Keratinocyte (primary cell): Measurements from ENCODE around the gene CYP27A1. TPM values are rescaled to one million over a fixed set of nuclear protein-coding genes. Genes with fewer than 3 reads are reported as not detected.

Source experiments
- DNase-seq: peaks from one replicate; pipeline ENCODE4 v3.0.0-alpha.2; 2011; ENCODE audit warnings: low read depth, missing footprints, low spot score
- FAIRE-seq: peaks from 2 replicates; lab custom pipeline; 2011; peaks lifted over from hg19 to GRCh38; lab: Jason Lieb, UNC
- H2AFZ ChIP-seq: 2 replicates; pipeline ENCODE4 v1.6.0; 2012; ENCODE audit warnings: low read length, control low read depth, inconsistent platforms; ENCODE audit not compliant: control insufficient read depth
- H3K27ac ChIP-seq: 2 replicates; pipeline ENCODE4 v1.5.1; 2011; ENCODE audit warnings: low read length; ENCODE audit not compliant: control insufficient read depth, insufficient read depth
- H3K27me3 ChIP-seq: 3 replicates; pipeline ENCODE4 v1.6.0; 2011; ENCODE audit warnings: low read length; ENCODE audit not compliant: control insufficient read depth, insufficient read depth; ENCODE audit errors: extremely low read depth
- H3K36me3 ChIP-seq, 2 experiments: 2 replicates in 1 of 2; 3 replicates in 1 of 2; pipeline ENCODE4 v1.5.1; 2011; ENCODE audit warnings: low read length in 2 of 2, mild to moderate bottlenecking in 1 of 2; ENCODE audit not compliant: control insufficient read depth in 2 of 2, insufficient read depth in 2 of 2; ENCODE audit errors: extremely low read depth in 1 of 2
- H3K4me1 ChIP-seq: 3 replicates; pipeline ENCODE4 v1.5.1; 2011; ENCODE audit warnings: low read length; ENCODE audit not compliant: control insufficient read depth, insufficient read depth; ENCODE audit errors: extremely low read depth
- H3K4me2 ChIP-seq: 3 replicates; pipeline ENCODE4 v1.6.0; 2011; ENCODE audit warnings: low read depth, low read length; ENCODE audit not compliant: control insufficient read depth, insufficient read depth; ENCODE audit errors: extremely low read depth
- H3K4me3 ChIP-seq, 3 experiments: fragments of 200-600 bp in 1 of 3; sonication (generic) in 1 of 3; 2 replicates in 2 of 3; 3 replicates in 1 of 3; pipeline ENCODE4 v1.5.1; 2011 to 2016; ENCODE audit warnings: low read length in 3 of 3, mild to moderate bottlenecking in 3 of 3, control low read depth in 2 of 3, inconsistent platforms in 1 of 3, low read depth in 1 of 3, mixed read lengths in 1 of 3, mixed run types in 1 of 3, moderate library complexity in 1 of 3; ENCODE audit not compliant: control insufficient read depth in 2 of 3, insufficient read depth in 2 of 3; ENCODE audit errors: extremely low read depth in 1 of 3
- H3K79me2 ChIP-seq: 2 replicates; pipeline ENCODE4 v1.6.0; 2012; ENCODE audit warnings: low read length; ENCODE audit not compliant: control insufficient read depth, insufficient read depth
- H3K9ac ChIP-seq: 3 replicates; pipeline ENCODE4 v1.6.0; 2011; ENCODE audit warnings: low read length; ENCODE audit not compliant: control insufficient read depth, insufficient read depth; ENCODE audit errors: extremely low read depth
- H3K9me1 ChIP-seq: 3 replicates; pipeline ENCODE4 v1.6.0; 2011; ENCODE audit warnings: low read length; ENCODE audit not compliant: control insufficient read depth, insufficient read depth; ENCODE audit errors: extremely low read depth
- H3K9me3 ChIP-seq: 2 replicates; pipeline ENCODE4 v1.5.1; 2012; ENCODE audit warnings: low read depth, low read length; ENCODE audit not compliant: control insufficient read depth
- H4K20me1 ChIP-seq: 3 replicates; pipeline ENCODE4 v1.6.0; 2011; ENCODE audit warnings: low read length; ENCODE audit not compliant: control insufficient read depth, insufficient read depth; ENCODE audit errors: extremely low read depth
- CTCF ChIP-seq, 3 experiments: IDR thresholded peaks in 1 of 3; conservative IDR thresholded peaks in 1 of 3; optimal IDR thresholded peaks in 1 of 3; 2 replicates in 2 of 3; 3 replicates in 1 of 3; pipeline versions ENCODE3 to v1.5.1; 2011; ENCODE audit warnings: low read length in 3 of 3, mild to moderate bottlenecking in 3 of 3, moderate library complexity in 2 of 3, control low read depth in 1 of 3, inconsistent platforms in 1 of 3; ENCODE audit not compliant: insufficient read depth in 2 of 3; ENCODE audit errors: extremely low read depth in 1 of 3
- EZH2 ChIP-seq: IDR thresholded peaks from one replicate; pipeline ENCODE4 v1.6.1; 2012; ENCODE audit warnings: inconsistent platforms, mild to moderate bottlenecking, low read length, moderate library complexity
- dilution Hi-C: fragments of 300-500 bp; cut with MboI; formaldehyde crosslinking; loops from one replicate; pipeline ENCODE4 v1.7.0; 2020; ENCODE audit warnings: low sequenced_read_pairs; ENCODE audit not compliant: extremely low pct_ligation_motif_present
- polyA plus RNA-seq, 5 experiments: library from polyadenylated mRNA; depleted of rRNA in 3 of 5; stranded (reverse) in 3 of 5; stranded (forward) in 1 of 5; unstranded in 1 of 5; fragments of >200 nt; gene quantifications; 1 replicate in 1 of 5; 2 replicates in 3 of 5; 3 replicates in 1 of 5; pipeline versions ENCODE4 v1.2.1 to v1.2.3, GENCODE V29; 2011 to 2012; ENCODE audit warnings: missing spikeins in 2 of 5, low read depth in 1 of 5, low replicate concordance in 1 of 5

CYP27A1 gene
- polyA plus RNA-seq, 1 donor (not counting 4 experiments of a cell fraction or from before 2014, with no cell fraction given): 0.12 TPM

GRCh38 chr2:218807626-218808025 is 25.7 kb downstream of the CYP27A1 start:
- DNase-seq: no peak
- no peaks in the 10 kb centered on the region for H3K36me3 ChIP-seq
- no peaks in the 10 kb centered on the region for H3K9me3 ChIP-seq
- no peak overlapping the region for H3K27ac ChIP-seq
- H3K27me3 ChIP-seq: peaks cover 5% of the 10 kb centered on the region
- TF ChIP-seq CTCF (optimal IDR thresholded peaks at IDR 0.05 in 1 of 3, IDR thresholded peaks at IDR 0.05 in 1 of 3, conservative IDR thresholded peaks at IDR 0.05 in 1 of 3; ENCODE audit: extremely low read depth in 1 of 3, insufficient read depth in 2 of 3, low read length in 3 of 3): no peak
- TF ChIP-seq EZH2: no peak
- no peak overlapping the region for H3K9ac ChIP-seq
- H3K4me1 ChIP-seq: peaks cover 11% of the 10 kb centered on the region
- H3K9me1 ChIP-seq: no peaks in the 10 kb centered on the region
- H3K4me2 ChIP-seq: no peak overlapping the region
- no peak overlapping the region for H2AFZ ChIP-seq
- H4K20me1 ChIP-seq: no peaks in the 10 kb centered on the region
- FAIRE-seq: no peak
- no peak overlapping the region for H3K4me3 ChIP-seq
- H3K79me2 ChIP-seq: no peaks in the 10 kb centered on the region
- dilution Hi-C loops: no loop called here

GRCh38 chr2:218809515-218809914 is 27.6 kb downstream of the CYP27A1 start:
- Histone ChIP-seq H3K79me2 (no peaks in the 10 kb centered on the region), H3K4me2 (no peak overlapping the region), H3K27ac (no peak overlapping the region), H3K9ac (no peak overlapping the region), H2AFZ (no peak overlapping the region), H3K9me1 (no peaks in the 10 kb centered on the region), H3K4me1 (peaks cover 11% of the 10 kb centered on the region), H3K27me3 (peaks cover 9% of the 10 kb centered on the region), H4K20me1 (no peaks in the 10 kb centered on the region), H3K4me3 (no peak overlapping the region), H3K36me3 (no peaks in the 10 kb centered on the region), H3K9me3 (no peaks in the 10 kb centered on the region)
- TF ChIP-seq EZH2 (no peak), CTCF (optimal IDR thresholded peaks at IDR 0.05 in 1 of 3, IDR thresholded peaks at IDR 0.05 in 1 of 3, conservative IDR thresholded peaks at IDR 0.05 in 1 of 3; ENCODE audit: extremely low read depth in 1 of 3, insufficient read depth in 2 of 3, low read length in 3 of 3) (no peak)
- dilution Hi-C loops: no loop called here
- no peak for FAIRE-seq
- no peak for DNase-seq
